Measurements from ENCODE around the gene SLC38A2. TPM values are rescaled to one million over a fixed set of nuclear protein-coding genes. Genes with fewer than 3 reads are reported as not detected.

SLC38A2 gene
- total RNA-seq, 1 experiment from 2014 or later, result 341 TPM

DNA sequence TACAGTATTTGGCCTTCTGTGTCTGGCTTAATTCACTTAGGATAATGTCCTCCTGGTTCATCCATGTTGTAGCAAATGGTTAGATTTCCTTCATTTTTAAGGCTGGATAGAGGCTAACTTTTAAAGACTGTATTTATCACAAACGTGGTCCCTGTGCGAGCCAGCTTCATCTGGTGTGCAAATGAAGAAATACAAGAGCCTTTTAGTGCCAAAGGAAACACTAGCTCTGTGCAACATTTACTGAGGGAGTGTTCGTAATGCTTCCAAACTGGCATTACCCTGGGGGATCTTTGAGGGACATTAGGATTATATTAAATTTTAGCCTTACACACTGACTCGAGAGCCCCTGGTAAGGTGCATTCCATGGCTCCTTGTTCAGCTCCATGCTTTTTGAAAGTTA lies 43.0 kb upstream of the SLC38A2 start:
- no peak for TF ChIP-seq TCF7L2 (IDR thresholded peaks at IDR 0.05; ENCODE audit: low read depth, low read length)
- no peak for TF ChIP-seq SIN3A (IDR thresholded peaks at IDR 0.05; ENCODE audit: borderline replicate concordance, insufficient read depth, low read depth, low read length)
- no peak for TF ChIP-seq POLR2AphosphoS5 (IDR thresholded peaks at IDR 0.05; ENCODE audit: low read depth, low read length)
- TF ChIP-seq, protein P1, sequence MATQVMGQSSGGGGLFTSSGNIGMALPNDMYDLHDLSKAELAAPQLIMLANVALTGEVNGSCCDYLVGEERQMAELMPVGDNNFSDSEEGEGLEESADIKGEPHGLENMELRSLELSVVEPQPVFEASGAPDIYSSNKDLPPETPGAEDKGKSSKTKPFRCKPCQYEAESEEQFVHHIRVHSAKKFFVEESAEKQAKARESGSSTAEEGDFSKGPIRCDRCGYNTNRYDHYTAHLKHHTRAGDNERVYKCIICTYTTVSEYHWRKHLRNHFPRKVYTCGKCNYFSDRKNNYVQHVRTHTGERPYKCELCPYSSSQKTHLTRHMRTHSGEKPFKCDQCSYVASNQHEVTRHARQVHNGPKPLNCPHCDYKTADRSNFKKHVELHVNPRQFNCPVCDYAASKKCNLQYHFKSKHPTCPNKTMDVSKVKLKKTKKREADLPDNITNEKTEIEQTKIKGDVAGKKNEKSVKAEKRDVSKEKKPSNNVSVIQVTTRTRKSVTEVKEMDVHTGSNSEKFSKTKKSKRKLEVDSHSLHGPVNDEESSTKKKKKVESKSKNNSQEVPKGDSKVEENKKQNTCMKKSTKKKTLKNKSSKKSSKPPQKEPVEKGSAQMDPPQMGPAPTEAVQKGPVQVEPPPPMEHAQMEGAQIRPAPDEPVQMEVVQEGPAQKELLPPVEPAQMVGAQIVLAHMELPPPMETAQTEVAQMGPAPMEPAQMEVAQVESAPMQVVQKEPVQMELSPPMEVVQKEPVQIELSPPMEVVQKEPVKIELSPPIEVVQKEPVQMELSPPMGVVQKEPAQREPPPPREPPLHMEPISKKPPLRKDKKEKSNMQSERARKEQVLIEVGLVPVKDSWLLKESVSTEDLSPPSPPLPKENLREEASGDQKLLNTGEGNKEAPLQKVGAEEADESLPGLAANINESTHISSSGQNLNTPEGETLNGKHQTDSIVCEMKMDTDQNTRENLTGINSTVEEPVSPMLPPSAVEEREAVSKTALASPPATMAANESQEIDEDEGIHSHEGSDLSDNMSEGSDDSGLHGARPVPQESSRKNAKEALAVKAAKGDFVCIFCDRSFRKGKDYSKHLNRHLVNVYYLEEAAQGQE (IDR thresholded peaks at IDR 0.05; ENCODE audit: insufficient read depth in 1 of 2, low read depth in 2 of 2, low read length in 1 of 2), result no peak
- TF ChIP-seq, protein P2, sequence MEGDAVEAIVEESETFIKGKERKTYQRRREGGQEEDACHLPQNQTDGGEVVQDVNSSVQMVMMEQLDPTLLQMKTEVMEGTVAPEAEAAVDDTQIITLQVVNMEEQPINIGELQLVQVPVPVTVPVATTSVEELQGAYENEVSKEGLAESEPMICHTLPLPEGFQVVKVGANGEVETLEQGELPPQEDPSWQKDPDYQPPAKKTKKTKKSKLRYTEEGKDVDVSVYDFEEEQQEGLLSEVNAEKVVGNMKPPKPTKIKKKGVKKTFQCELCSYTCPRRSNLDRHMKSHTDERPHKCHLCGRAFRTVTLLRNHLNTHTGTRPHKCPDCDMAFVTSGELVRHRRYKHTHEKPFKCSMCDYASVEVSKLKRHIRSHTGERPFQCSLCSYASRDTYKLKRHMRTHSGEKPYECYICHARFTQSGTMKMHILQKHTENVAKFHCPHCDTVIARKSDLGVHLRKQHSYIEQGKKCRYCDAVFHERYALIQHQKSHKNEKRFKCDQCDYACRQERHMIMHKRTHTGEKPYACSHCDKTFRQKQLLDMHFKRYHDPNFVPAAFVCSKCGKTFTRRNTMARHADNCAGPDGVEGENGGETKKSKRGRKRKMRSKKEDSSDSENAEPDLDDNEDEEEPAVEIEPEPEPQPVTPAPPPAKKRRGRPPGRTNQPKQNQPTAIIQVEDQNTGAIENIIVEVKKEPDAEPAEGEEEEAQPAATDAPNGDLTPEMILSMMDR (IDR thresholded peaks at IDR 0.05), result no peak
- Histone ChIP-seq H3K4me3 (ENCODE audit: low read depth in 2 of 2, low read length in 2 of 2) (no peak overlapping the region), H3K27ac (ENCODE audit: low read length) (peak overlapping the region; percentile 10), H3K4me1 (ENCODE audit: control insufficient read depth, insufficient read depth, low read length) (peaks cover 2% of the 10 kb centered on the region; the same call in 1 of the 2 replicates), H3K36me3 (ENCODE audit: control insufficient read depth, insufficient read depth, low read length) (no peaks in the 10 kb centered on the region), H3K9me3 (ENCODE audit: control insufficient read depth, insufficient read depth, low read depth, low read length) (peaks cover 5% of the 10 kb centered on the region; the same call in 1 of the 2 replicates), H3K27me3 (ENCODE audit: control insufficient read depth, insufficient read depth, low read length) (no peaks in the 10 kb centered on the region)
- intact Hi-C loops (cut with micrococcal nuclease; ENCODE audit: unreplicated experiment), result no loop called here
- CTCF ChIA-PET, result no interaction called here
- ATAC-seq, result no peak
- no TSS peak for BruUV-seq (replicated peaks)
- POLR2A ChIA-PET, result interaction anchor here (0.6 kb wide), 1 partner anchor 49 kb away, joined by 3 read pairs; no protein-coding TSS in a partner anchor
- DNase-seq (ENCODE audit: low read depth, low spot score), result no peak
- in situ Hi-C loops (cut with HindIII; ENCODE audit: low pct_unique_long_range_greater_than_20kb, low sequenced_read_pairs), result no loop called here

DNA sequence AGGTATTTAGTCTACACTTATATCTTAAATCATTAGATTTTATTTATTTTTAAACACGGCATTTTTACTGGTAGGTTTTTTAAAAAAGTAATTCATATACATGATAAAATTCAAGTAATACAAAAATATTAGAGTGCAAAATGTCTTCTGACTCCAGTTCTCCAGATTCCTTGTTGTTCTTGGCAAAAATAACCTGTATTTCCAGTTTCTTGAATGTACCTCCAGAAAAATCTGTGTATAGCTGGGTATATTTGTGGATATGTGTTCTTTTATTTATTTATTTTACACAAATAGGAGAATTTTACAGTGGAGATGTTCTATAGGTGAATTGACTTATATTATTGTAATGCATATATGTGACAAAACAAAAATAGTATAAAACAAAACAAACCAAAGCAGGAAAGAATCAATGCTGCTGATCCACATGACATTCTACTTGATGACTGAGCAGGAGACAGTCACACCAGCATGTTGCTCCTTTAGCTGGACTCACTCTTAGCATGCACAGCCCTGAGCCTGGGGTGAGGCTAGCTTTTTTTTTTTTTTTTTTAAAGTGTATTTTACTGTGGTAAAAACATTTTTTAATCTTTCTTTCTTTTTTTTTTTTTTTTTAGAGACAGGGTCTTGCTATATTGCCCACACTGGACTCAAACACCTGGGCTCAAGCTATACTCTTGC lies 42.2 kb upstream of the SLC38A2 start:
- no TSS peak for BruUV-seq (replicated peaks)
- no peak for DNase-seq (ENCODE audit: low read depth, low spot score)
- peaks cover 2% of the 10 kb centered on the region; the same call in 1 of the 2 replicates for H3K4me1 ChIP-seq (ENCODE audit: control insufficient read depth, insufficient read depth, low read length)
- no peaks in the 10 kb centered on the region for H3K27me3 ChIP-seq (ENCODE audit: control insufficient read depth, insufficient read depth, low read length)
- H3K27ac ChIP-seq (ENCODE audit: low read length), result peak overlapping the region; percentile 24
- CTCF ChIA-PET, result no interaction called here
- no peak for ATAC-seq
- no peak overlapping the region for H3K4me3 ChIP-seq (ENCODE audit: low read depth in 2 of 2, low read length in 2 of 2)
- in situ Hi-C loops (cut with HindIII; ENCODE audit: low pct_unique_long_range_greater_than_20kb, low sequenced_read_pairs), result no loop called here
- peaks cover 5% of the 10 kb centered on the region; the same call in 1 of the 2 replicates for H3K9me3 ChIP-seq (ENCODE audit: control insufficient read depth, insufficient read depth, low read depth, low read length)
- TF ChIP-seq TCF7L2 (IDR thresholded peaks at IDR 0.05; ENCODE audit: low read depth, low read length), result no peak
- no peak for TF ChIP-seq SIN3A (IDR thresholded peaks at IDR 0.05; ENCODE audit: borderline replicate concordance, insufficient read depth, low read depth, low read length)
- TF ChIP-seq, protein P1 (IDR thresholded peaks at IDR 0.05; ENCODE audit: insufficient read depth in 1 of 2, low read depth in 2 of 2, low read length in 1 of 2), result no peak
- TF ChIP-seq, protein P2 (IDR thresholded peaks at IDR 0.05), result no peak
- no peak for TF ChIP-seq POLR2AphosphoS5 (IDR thresholded peaks at IDR 0.05; ENCODE audit: low read depth, low read length)
- no peaks in the 10 kb centered on the region for H3K36me3 ChIP-seq (ENCODE audit: control insufficient read depth, insufficient read depth, low read length)
- POLR2A ChIA-PET, result interaction anchor here (0.6 kb wide), 2 partner anchors 125 to 843 kb away, joined by 6 to 9 read pairs; no protein-coding TSS in a partner anchor
- intact Hi-C loops (cut with micrococcal nuclease; ENCODE audit: unreplicated experiment), result no loop called here
